ENCODE measurements around the gene KCNIP4. TPM values are rescaled to one million over a fixed set of nuclear protein-coding genes. Genes with fewer than 3 reads are reported as not detected.
"Not testable (repeated sequence)": the region's sequence is repeated elsewhere in the genome, so short reads cannot be mapped to it uniquely, and the experiment has no call there.

KCNIP4 gene
- total and polyA plus RNA-seq, 2 of the 4 experiments (the other 2 are of a cell fraction): not detected

DNA sequence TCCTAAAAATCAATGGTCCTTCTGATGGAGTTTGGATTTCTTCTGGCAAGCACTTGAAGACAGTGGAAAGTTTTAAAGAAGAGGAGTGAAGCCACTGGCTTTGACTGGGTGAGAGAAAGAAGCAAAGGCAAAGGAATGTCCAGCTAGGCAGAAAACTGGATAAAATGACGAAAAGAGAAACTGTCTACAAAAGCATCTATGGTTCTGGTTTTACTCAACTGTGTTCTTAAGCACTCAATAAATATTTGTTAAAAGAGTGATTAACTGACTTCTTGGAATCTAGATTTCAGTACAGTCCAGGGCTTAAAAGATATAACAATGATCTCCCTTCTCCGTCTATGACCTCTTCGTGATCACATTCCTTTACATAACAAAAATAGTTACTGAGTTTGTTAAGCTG is 1195.9 kb downstream of the KCNIP4 start:
- H4K8ac ChIP-seq (ENCODE audit: low read depth in 2 of 2, low read length in 2 of 2): no peak overlapping the region
- TF ChIP-seq MXI1 (IDR thresholded peaks at IDR 0.05; ENCODE audit: borderline replicate concordance, low read depth, low read length) (no peak), CEBPB (IDR thresholded peaks at IDR 0.05; ENCODE audit: low read depth, low read length) (no peak)
- no peak overlapping the region for H3K18ac ChIP-seq (ENCODE audit: low read depth, low read length)
- in situ Hi-C loops (cut with MboI; ENCODE audit: low sequenced_read_pairs) (no loop called here), intact Hi-C loops (cut with micrococcal nuclease) (no loop called here), dilution Hi-C loops (cut with HindIII; ENCODE audit: low sequenced_read_pairs, unreplicated experiment) (no loop called here)
- no peak overlapping the region for H3K4ac ChIP-seq (ENCODE audit: low read depth, low read length)
- no peaks in the 10 kb centered on the region for H4K20me1 ChIP-seq (ENCODE audit: insufficient read depth, low read length)
- no peak overlapping the region for H2AK5ac ChIP-seq (ENCODE audit: low read depth, low read length)
- no peak overlapping the region for H3K9ac ChIP-seq (ENCODE audit: low read depth, low read length)
- no peak overlapping the region for H2BK15ac ChIP-seq (ENCODE audit: low read depth, low read length)
- H3K14ac ChIP-seq (replicated peaks; ENCODE audit: low read depth, low read length): no peak overlapping the region
- no peak overlapping the region for H3K4me2 ChIP-seq (ENCODE audit: low read depth, low read length)
- H4K5ac ChIP-seq (ENCODE audit: low read depth, low read length): no peak overlapping the region
- H3K9me1 ChIP-seq (ENCODE audit: insufficient read depth, low read length): no peaks in the 10 kb centered on the region
- ATAC-seq (ENCODE audit: low read depth) (no peak), DNase-seq (no peak)
- H4K91ac ChIP-seq (ENCODE audit: insufficient read depth, low read depth, low read length): no peak overlapping the region
- H2AK9ac ChIP-seq (replicated peaks; ENCODE audit: low read depth, low read length, poor library complexity): no peak overlapping the region
- H3K56ac ChIP-seq (ENCODE audit: extremely low read depth, insufficient read depth, low read length): no peak overlapping the region
- H2BK20ac ChIP-seq (ENCODE audit: low read depth, low read length): no peak overlapping the region
- no peak overlapping the region for H2BK5ac ChIP-seq (ENCODE audit: low read depth, low read length, poor library complexity, severe bottlenecking)
- H3K4me3 ChIP-seq (ENCODE audit: insufficient read depth, low read depth, low read length): no peak overlapping the region
- no peaks in the 10 kb centered on the region for H3K9me3 ChIP-seq (ENCODE audit: control insufficient read depth, insufficient read depth, low read length)
- no peaks in the 10 kb centered on the region for H3K27me3 ChIP-seq (ENCODE audit: control insufficient read depth, insufficient read depth, low read length)
- no peaks in the 10 kb centered on the region for H3K4me1 ChIP-seq (ENCODE audit: control insufficient read depth, insufficient read depth, low read length)
- no TSS peak for BruUV-seq (replicated peaks)
- POLR2A ChIA-PET (ENCODE audit: unreplicated experiment): no interaction called here
- no peak overlapping the region for H2BK120ac ChIP-seq (ENCODE audit: low read depth, low read length)
- H2AFZ ChIP-seq (replicated peaks; ENCODE audit: low read length, poor library complexity): no peak overlapping the region
- CTCF ChIA-PET: interaction anchor here (0.9 kb wide), 1 partner anchor 20 kb away, joined by 3 read pairs; no protein-coding TSS in a partner anchor
- no peaks in the 10 kb centered on the region for H3K79me1 ChIP-seq (ENCODE audit: low read depth in 1 of 2, low read length in 2 of 2)
- H3K36me3 ChIP-seq (ENCODE audit: control insufficient read depth, insufficient read depth, low read length): no peaks in the 10 kb centered on the region
- WGBS, 2 experiments (ENCODE audit: extremely low coverage in 2 of 2, insufficient read length in 1 of 2): no CpG with 5 or more reads among the region's 3 CpGs
- no peak overlapping the region for H3K27ac ChIP-seq (ENCODE audit: insufficient read depth, low read length)
- H3K23ac ChIP-seq (ENCODE audit: low read depth, low read length): no peak overlapping the region

DNA sequence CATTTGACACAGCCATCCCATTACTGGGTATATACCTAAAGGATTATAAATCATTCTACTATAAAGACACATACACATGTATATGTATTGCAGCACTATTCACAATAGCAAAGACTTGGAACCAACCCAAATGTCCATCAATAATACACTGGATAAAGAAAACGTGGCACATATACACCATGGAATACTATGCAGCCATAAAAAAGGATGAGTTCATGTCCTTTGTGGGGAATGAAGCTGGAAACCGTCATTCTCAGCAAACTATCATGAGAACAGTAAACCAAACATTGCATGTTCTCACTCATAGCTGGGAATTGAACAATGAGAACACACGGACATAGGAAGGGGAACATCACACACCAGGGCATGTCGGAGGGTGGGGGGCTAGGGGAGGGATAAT is 1202.6 kb downstream of the KCNIP4 start:
- H3K56ac ChIP-seq (ENCODE audit: extremely low read depth, insufficient read depth, low read length); H3K4me2 ChIP-seq (ENCODE audit: low read depth, low read length); H4K8ac ChIP-seq (ENCODE audit: low read depth in 2 of 2, low read length in 2 of 2); H3K4me3 ChIP-seq (ENCODE audit: insufficient read depth, low read depth, low read length); H3K23ac ChIP-seq (ENCODE audit: low read depth, low read length); H3K4me1 ChIP-seq (ENCODE audit: control insufficient read depth, insufficient read depth, low read length); H2BK15ac ChIP-seq (ENCODE audit: low read depth, low read length); intact Hi-C loops (cut with micrococcal nuclease); H4K91ac ChIP-seq (ENCODE audit: insufficient read depth, low read depth, low read length); H4K5ac ChIP-seq (ENCODE audit: low read depth, low read length); in situ Hi-C loops (cut with MboI; ENCODE audit: low sequenced_read_pairs); POLR2A ChIA-PET (ENCODE audit: unreplicated experiment); H3K9me1 ChIP-seq (ENCODE audit: insufficient read depth, low read length); H3K27ac ChIP-seq (ENCODE audit: insufficient read depth, low read length); H3K4ac ChIP-seq (ENCODE audit: low read depth, low read length); dilution Hi-C loops (cut with HindIII; ENCODE audit: low sequenced_read_pairs, unreplicated experiment); CTCF ChIA-PET; H2AK5ac ChIP-seq (ENCODE audit: low read depth, low read length); H3K36me3 ChIP-seq (ENCODE audit: control insufficient read depth, insufficient read depth, low read length); BruUV-seq (replicated peaks); H2BK20ac ChIP-seq (ENCODE audit: low read depth, low read length); H3K27me3 ChIP-seq (ENCODE audit: control insufficient read depth, insufficient read depth, low read length); DNase-seq; H2AK9ac ChIP-seq (replicated peaks; ENCODE audit: low read depth, low read length, poor library complexity); H3K79me1 ChIP-seq (ENCODE audit: low read depth in 1 of 2, low read length in 2 of 2); H2BK120ac ChIP-seq (ENCODE audit: low read depth, low read length); ATAC-seq (ENCODE audit: low read depth); H2BK5ac ChIP-seq (ENCODE audit: low read depth, low read length, poor library complexity, severe bottlenecking); H3K18ac ChIP-seq (ENCODE audit: low read depth, low read length); H3K9ac ChIP-seq (ENCODE audit: low read depth, low read length); H3K9me3 ChIP-seq (ENCODE audit: control insufficient read depth, insufficient read depth, low read length); H4K20me1 ChIP-seq (ENCODE audit: insufficient read depth, low read length); H2AFZ ChIP-seq (replicated peaks; ENCODE audit: low read length, poor library complexity); H3K14ac ChIP-seq (replicated peaks; ENCODE audit: low read depth, low read length): not testable (repeated sequence)
- no CpG with 5 or more reads among the region's 4 CpGs for WGBS, 2 experiments (ENCODE audit: extremely low coverage in 2 of 2, insufficient read length in 1 of 2)
